H1 (cell line): ENCODE data around the gene STX4. TPM values are rescaled to one million over a fixed set of nuclear protein-coding genes. Genes with fewer than 3 reads are reported as not detected.

Experiments
- GTF2F1 ChIP-seq: IDR thresholded peaks from 2 replicates; pipeline ENCODE4 v1.6.1; 2012; ENCODE audit warnings: low read depth, low read length, improper control_type of control experiment, borderline replicate concordance
- NANOG ChIP-seq: IDR thresholded peaks from 2 replicates; pipeline ENCODE4 v1.6.1; 2011; ENCODE audit warnings: low read length, low read depth, mild to moderate bottlenecking, inconsistent platforms; ENCODE audit not compliant: insufficient read depth, poor library complexity, severe bottlenecking
- TBP ChIP-seq: IDR thresholded peaks from 2 replicates; pipeline ENCODE4 v1.6.1; 2011; ENCODE audit warnings: low read depth, low read length, improper control_type of control experiment
- polyA plus RNA-seq, 7 experiments: library from polyadenylated mRNA; depleted of rRNA in 3 of 7; stranded (reverse) in 5 of 7; unstranded in 2 of 7; fragments of >200 nt in 5 of 7; fragments of 200-250 nt in 2 of 7; gene quantifications; 1 replicate in 5 of 7; 2 replicates in 1 of 7; 4 replicates in 1 of 7; pipeline versions ENCODE4 v1.2.1 to v1.2.3, GENCODE V29; 2011 to 2013; ENCODE audit warnings: missing spikeins in 2 of 7, mixed read lengths in 2 of 7
- total RNA-seq: library from RNA; stranded (reverse); fragmentation: NEBNext Ultra II Directional; extraction: Animal tissue kit (Norgen Biotek cat#: 25700); gene quantifications from 2 replicates; pipeline ENCODE4 v1.2.1, GENCODE V29; 2021

STX4 gene
- total and polyA plus RNA-seq, 2 of the 8 experiments (the other 6 are each of a cell fraction or from before 2014, with no cell fraction given), result 25.8 to 32.3 TPM

DNA sequence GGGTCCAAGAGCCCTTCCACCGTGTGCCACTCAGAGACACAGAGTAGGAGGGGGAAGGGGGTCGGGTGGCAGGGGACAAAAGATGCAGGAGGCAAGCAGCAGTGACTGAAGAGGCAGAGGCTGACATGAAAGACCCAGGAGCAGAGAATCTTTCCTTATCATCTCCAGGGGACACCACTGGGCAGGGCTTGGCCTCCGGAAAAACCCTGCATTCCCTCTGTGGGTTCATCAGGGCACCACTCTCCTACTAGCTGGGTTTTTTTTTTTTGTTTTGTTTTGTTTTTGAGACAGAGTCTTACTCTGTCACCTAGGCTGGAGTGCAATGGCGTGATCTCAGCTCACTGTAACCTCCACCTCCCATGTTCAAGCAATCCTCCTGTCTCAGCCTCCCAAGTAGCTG lies 2.1 kb upstream of the STX4 start (continued):
- TF ChIP-seq TBP (no peak), NANOG (no peak), GTF2F1 (no peak)
